Breast epithelium (tissue), 4 donors: Measurements from ENCODE around the gene UCN3. TPM values are rescaled to one million over a fixed set of nuclear protein-coding genes. Genes with fewer than 3 reads are reported as not detected.

ENCODE experiments used
- DNase-seq, 2 donors: peaks; one replicate each; pipeline ENCODE4 v3.0.0-alpha.2; 2019; ENCODE audit warnings: low spot score in 2 of 2
- H3K27ac ChIP-seq, 2 donors: fragments of 200-600 bp; sonication (generic) in 1 of 2; one replicate each; pipeline ENCODE4 v1.5.1; 2016 to 2019; ENCODE audit warnings: mild to moderate bottlenecking in 1 of 2
- H3K27me3 ChIP-seq, 2 donors: fragments of 200-600 bp; sonication (generic) in 1 of 2; one replicate each; pipeline versions ENCODE4 v1.5.1 to v1.6.0; 2017 to 2019; ENCODE audit warnings: control low read depth in 1 of 2, mild to moderate bottlenecking in 1 of 2
- H3K36me3 ChIP-seq: fragments of 200-600 bp; one replicate; pipeline ENCODE4 v1.5.1; 2019
- H3K4me1 ChIP-seq, 2 donors: fragments of 200-600 bp; sonication (generic); one replicate each; pipeline ENCODE4 v1.5.1; 2016 to 2019; ENCODE audit warnings: control low read depth in 1 of 2
- H3K4me3 ChIP-seq, 3 donors: fragments of 200-600 bp; sonication (generic); 1 replicate in 2 of 3; 2 replicates in 1 of 3; pipeline ENCODE4 v1.5.1; 2016 to 2019; ENCODE audit warnings: mild to moderate bottlenecking in 3 of 3, moderate library complexity in 2 of 3
- H3K9me3 ChIP-seq, 2 donors: fragments of 200-600 bp; sonication (generic) in 1 of 2; one replicate each; pipeline ENCODE4 v1.5.1; 2016 to 2019; ENCODE audit warnings: control low read depth in 1 of 2
- POLR2A ChIP-seq: fragments of 450-650 bp; IDR thresholded peaks from one replicate; pipeline ENCODE4 v1.6.1; 2016; ENCODE audit warnings: antibody characterized with exemption, mild to moderate bottlenecking, moderate library complexity
- POLR2AphosphoS5 ChIP-seq, 3 donors: sonication (generic); formaldehyde crosslinking; IDR thresholded peaks; one replicate each; pipeline ENCODE4 v1.6.1; 2017; ENCODE audit warnings: antibody characterized with exemption in 3 of 3
- intact Hi-C: fragments of 100-400 bp; cut with DNase I; formaldehyde crosslinking; loops from one replicate; pipeline ENCODE4 v1.15.1; 2023; ENCODE audit warnings: low total_unique reads
- total RNA-seq, 3 donors: library from RNA; depleted of rRNA; stranded (reverse); fragments of >200 nt; gene quantifications; one replicate each; pipeline ENCODE4 v1.1.0, GENCODE V29; 2016
- TF ChIP-seq, protein P1 (sequence below), 3 donors: fragments of 450-650 bp; IDR thresholded peaks; one replicate each; pipeline ENCODE4 v1.5.1; 2016 to 2017; ENCODE audit warnings: antibody characterized with exemption in 3 of 3, mild to moderate bottlenecking in 3 of 3, moderate library complexity in 3 of 3

The UCN3 gene
- total RNA-seq, 3 donors from 2014 or later, result not detected

GRCh38 chr10:5413012-5413938, 48.5 kb downstream of the UCN3 start:
- no peaks in the 10 kb centered on the region for H3K27me3 ChIP-seq
- peak overlapping the region; percentile 65 to 92 (median 79) for H3K4me3 ChIP-seq
- no peaks in the 10 kb centered on the region for H3K36me3 ChIP-seq
- no peaks in the 10 kb centered on the region for H3K4me1 ChIP-seq
- TF ChIP-seq POLR2AphosphoS5 (IDR thresholded peaks at IDR 0.05) (no peak), POLR2A (no peak)
- TF ChIP-seq, protein P1, sequence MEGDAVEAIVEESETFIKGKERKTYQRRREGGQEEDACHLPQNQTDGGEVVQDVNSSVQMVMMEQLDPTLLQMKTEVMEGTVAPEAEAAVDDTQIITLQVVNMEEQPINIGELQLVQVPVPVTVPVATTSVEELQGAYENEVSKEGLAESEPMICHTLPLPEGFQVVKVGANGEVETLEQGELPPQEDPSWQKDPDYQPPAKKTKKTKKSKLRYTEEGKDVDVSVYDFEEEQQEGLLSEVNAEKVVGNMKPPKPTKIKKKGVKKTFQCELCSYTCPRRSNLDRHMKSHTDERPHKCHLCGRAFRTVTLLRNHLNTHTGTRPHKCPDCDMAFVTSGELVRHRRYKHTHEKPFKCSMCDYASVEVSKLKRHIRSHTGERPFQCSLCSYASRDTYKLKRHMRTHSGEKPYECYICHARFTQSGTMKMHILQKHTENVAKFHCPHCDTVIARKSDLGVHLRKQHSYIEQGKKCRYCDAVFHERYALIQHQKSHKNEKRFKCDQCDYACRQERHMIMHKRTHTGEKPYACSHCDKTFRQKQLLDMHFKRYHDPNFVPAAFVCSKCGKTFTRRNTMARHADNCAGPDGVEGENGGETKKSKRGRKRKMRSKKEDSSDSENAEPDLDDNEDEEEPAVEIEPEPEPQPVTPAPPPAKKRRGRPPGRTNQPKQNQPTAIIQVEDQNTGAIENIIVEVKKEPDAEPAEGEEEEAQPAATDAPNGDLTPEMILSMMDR (IDR thresholded peaks at IDR 0.05), result no peak
- DNase-seq, result no peak
- peak overlapping the region; percentile 91 to 92 for H3K27ac ChIP-seq
- no peaks in the 10 kb centered on the region for H3K9me3 ChIP-seq
- intact Hi-C loops, result no loop called here

- Histone ChIP-seq H3K36me3 (no peaks in the 10 kb centered on the region), H3K9me3 (peaks cover 0 to 6% of the 10 kb centered on the region in 2 donors), H3K27me3 (no peaks in the 10 kb centered on the region), H3K27ac (no peak overlapping the region), H3K4me3 (no peak overlapping the region), H3K4me1 (no peaks in the 10 kb centered on the region)
- intact Hi-C loops, result no loop called here
- DNase-seq, result no peak
- TF ChIP-seq POLR2AphosphoS5 (IDR thresholded peaks at IDR 0.05) (no peak), POLR2A (no peak)
- TF ChIP-seq, protein P1 (IDR thresholded peaks at IDR 0.05), result no peak
Measured at GRCh38 chr10:5416981-5417380, 52.2 kb downstream of the UCN3 start.

DNA sequence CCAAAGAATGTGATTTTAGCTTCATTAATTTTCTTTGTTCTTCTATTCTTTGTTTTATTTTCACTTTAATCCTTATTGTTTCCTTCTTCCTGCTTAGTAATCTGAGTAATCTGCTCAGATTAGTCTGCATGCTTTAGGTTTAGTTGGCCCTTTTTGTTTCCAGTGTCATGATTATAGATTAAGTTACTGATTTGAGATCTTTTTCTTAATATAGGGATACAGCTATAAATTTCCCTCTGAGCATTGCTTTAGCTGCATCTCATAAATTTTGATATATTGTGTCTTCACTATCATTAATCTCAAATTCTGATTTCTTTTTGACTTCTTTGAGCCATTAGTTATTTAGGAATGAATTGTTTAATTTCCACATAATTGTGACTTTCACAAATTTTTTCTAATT, 53.8 kb downstream of the UCN3 start:
- Histone ChIP-seq H3K4me3 (no peak overlapping the region), H3K36me3 (no peaks in the 10 kb centered on the region), H3K4me1 (no peaks in the 10 kb centered on the region), H3K27me3 (no peaks in the 10 kb centered on the region), H3K9me3 (peaks cover 0 to 6% of the 10 kb centered on the region in 2 donors), H3K27ac (no peak overlapping the region)
- no peak for DNase-seq
- intact Hi-C loops, result no loop called here
- no peak for TF ChIP-seq POLR2AphosphoS5 (IDR thresholded peaks at IDR 0.05)
- TF ChIP-seq, protein P1 (IDR thresholded peaks at IDR 0.05), result no peak
- no peak for TF ChIP-seq POLR2A

DNA sequence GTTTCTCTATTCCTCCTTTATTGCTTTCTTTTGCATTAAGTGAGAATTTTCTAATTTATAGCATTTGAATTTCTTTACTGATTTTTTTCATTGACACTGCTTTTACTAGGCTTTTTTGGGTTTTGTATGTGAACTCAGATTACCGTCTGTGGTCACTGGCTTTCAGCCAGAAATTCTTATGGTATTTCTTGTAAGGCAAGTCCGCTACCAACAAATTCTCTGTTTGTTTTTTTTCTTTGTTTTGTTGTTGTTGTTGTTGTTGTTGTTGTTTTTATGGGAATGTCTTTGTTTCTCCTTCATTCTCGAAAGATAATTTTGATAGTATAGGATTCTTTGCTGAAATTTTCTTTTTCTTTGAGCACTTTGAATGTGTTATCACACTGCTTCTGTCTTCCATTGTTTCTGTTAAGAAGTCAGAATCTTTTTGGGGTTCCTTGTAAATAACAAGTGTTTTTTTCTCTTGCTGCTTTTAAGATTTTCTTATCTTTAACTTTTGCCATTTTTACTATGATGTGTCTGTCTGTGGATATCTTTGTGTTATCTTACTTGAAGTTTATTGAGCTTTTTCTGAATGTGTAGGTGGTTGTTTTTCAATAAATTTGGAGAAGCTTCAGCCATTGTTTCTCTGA, 54.8 kb downstream of the UCN3 start:
- Histone ChIP-seq H3K27ac (no peak overlapping the region), H3K27me3 (no peaks in the 10 kb centered on the region), H3K4me1 (no peaks in the 10 kb centered on the region), H3K4me3 (no peak overlapping the region), H3K36me3 (no peaks in the 10 kb centered on the region), H3K9me3 (peaks cover 0 to 6% of the 10 kb centered on the region in 2 donors)
- DNase-seq, result no peak
- TF ChIP-seq POLR2AphosphoS5 (IDR thresholded peaks at IDR 0.05), result no peak
- intact Hi-C loops, result no loop called here

- no peak overlapping the region for H3K27ac ChIP-seq
- intact Hi-C loops, result no loop called here
- TF ChIP-seq POLR2A, result no peak
- TF ChIP-seq POLR2AphosphoS5 (IDR thresholded peaks at IDR 0.05), result no peak
- TF ChIP-seq, protein P1 (IDR thresholded peaks at IDR 0.05), result no peak
- H3K36me3 ChIP-seq, result no peaks in the 10 kb centered on the region
- H3K9me3 ChIP-seq, result peaks cover 0 to 3% of the 10 kb centered on the region in 2 donors
- no peak overlapping the region for H3K4me3 ChIP-seq
- DNase-seq, result no peak
- H3K27me3 ChIP-seq, result no peaks in the 10 kb centered on the region
- H3K4me1 ChIP-seq, result no peaks in the 10 kb centered on the region
Measured at GRCh38 chr10:5423771-5424170, 59.0 kb downstream of the UCN3 start.

Other genes starting within 250 kb of the UCN3 start
- under 1 TPM in 2 of 3 donors, not detected in 1; 0.33 to 0.73 TPM for gene AKR1C8, start 179.8 kb upstream of the UCN3 start, total RNA-seq
- not detected for gene AKR1C4, start 168.1 kb upstream of the UCN3 start, total RNA-seq
- 1 to 10 TPM in 2 of 3 donors, not detected in 1; 1.6 to 1.9 TPM for gene TUBAL3, start 39.9 kb downstream of the UCN3 start, total RNA-seq
- gene NET1, start 47.6 kb downstream of the UCN3 start, total RNA-seq, result 100 to 1,000 TPM in 2 of 3 donors, 10 to 100 TPM in 1; 87.2 to 179 (median 145) TPM
- 10 to 100 TPM in 2 of 3 donors, not detected in 1; 31.0 to 31.1 TPM for gene CALML5, start 134.6 kb downstream of the UCN3 start, total RNA-seq
- 10 to 100 TPM in 1 of 3 donors, 1 to 10 TPM in 1, not detected in 1; 3.6 to 13.5 TPM for gene CALML3, start 160.0 kb downstream of the UCN3 start, total RNA-seq